GM19351 (cell line): ENCODE results near the gene KTI12.
"Not testable (repeated sequence)": the region's sequence is repeated elsewhere in the genome, so short reads cannot be mapped to it uniquely, and the experiment has no call there.

Experiments used
- ATAC-seq: cut with Tn5 transposase; IDR thresholded peaks from one replicate; pipeline ENCODE4 v1.9.1; 2021; ENCODE audit warnings: mild to moderate bottlenecking, moderate library complexity; ENCODE audit not compliant: unreplicated experiment

KTI12 gene

DNA sequence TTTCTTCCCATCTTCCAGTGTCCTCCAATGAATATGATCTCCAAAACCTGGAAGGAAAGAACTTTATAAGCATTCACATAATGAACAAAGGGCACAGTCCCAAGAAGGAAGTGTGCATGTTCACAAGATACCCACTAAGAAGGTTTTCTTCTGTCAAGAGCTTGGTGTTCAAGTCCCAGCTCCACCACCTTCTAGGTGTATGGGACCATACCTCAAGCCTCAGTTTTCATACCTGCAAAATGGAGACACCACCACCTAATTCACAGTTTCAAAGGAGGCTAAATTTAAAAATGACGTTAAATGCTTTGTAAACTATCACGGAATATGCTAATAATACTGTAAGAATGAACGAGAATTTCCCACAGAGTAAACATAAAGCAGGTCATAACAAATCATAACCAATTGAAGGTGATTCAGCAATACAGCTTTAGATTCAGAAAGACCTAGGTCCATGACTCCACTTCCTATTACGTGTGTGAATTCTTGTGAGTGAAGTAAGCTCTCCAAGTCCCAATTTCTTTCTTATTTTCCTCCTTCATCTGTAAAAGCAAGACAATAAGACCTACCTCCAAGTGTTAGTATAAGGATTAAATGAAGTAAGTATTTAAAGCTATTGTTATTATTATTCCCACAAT, 8.1 kb upstream of the KTI12 start:
- ATAC-seq, result no peak

DNA sequence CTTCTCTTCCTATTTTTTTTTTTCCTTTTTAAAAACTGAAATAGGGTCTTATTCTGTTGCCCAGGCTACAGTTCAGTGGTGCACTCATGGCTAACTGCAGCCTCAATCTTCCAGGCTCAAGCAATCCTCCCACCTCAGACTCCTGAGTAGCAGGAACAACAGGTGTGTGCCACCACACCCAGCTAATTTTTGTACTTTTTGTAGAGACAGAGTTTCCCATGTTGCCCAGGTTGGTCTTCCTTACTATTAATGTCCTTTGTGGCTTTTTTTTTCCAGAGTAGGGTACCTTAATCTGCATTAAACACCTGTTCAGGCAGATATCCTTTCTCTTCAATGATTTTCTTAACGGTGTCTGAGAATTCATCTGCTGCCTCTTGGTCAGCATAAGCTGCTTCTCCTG, 4.3 kb upstream of the KTI12 start:
- ATAC-seq, result no peak

DNA sequence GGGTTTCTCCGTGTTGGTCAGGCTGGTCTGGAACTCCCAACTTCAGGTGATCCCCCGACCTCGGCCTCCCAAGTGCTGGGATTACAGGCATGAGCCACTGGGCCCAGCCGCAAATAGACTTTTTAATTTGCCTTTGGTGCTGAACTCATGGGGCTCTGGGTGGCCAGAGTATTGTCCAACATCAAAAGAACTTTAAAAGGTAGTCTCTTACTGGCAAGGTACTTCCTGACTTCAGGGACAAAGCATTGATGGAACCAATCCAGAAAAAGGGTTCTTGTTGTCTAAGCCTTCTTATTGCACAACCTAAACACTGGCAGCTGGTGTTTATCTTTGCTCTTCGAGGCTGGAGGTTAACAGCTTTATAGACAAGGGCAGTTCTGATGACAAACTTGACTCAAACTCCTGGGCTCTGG, 3.8 kb upstream of the KTI12 start:
- ATAC-seq, result no peak

GRCh38 chr1:52034050-52034384, 407 bp upstream of the KTI12 start:
- ATAC-seq, result no peak

DNA sequence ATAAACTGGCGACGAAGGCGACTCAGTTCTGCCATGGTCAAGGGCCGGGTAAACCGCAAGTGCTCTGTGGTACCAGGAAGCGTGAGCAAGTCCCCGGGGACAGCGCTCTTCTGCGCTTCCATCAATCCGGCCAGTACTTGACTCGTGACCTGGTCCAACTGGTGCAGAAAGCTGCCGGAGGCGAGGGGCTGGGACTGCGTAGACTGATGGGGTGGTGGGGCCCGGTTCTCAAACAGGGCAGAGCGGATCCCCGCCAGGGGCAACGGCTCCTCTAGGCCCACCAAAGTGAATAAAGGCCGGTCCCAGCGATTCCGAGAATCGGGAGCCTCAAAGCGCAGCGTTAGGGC, 852 bp downstream of the KTI12 start:
- peak; percentile 32 for ATAC-seq

GRCh38 chr1:52032124-52032784, 1.4 kb downstream of the KTI12 start:
- ATAC-seq, result peak; percentile 37

GRCh38 chr1:52028839-52029238, 4.8 kb downstream of the KTI12 start:
- ATAC-seq, result not testable (repeated sequence)

GRCh38 chr1:52028328-52028727, 5.3 kb downstream of the KTI12 start:
- no peak for ATAC-seq

DNA sequence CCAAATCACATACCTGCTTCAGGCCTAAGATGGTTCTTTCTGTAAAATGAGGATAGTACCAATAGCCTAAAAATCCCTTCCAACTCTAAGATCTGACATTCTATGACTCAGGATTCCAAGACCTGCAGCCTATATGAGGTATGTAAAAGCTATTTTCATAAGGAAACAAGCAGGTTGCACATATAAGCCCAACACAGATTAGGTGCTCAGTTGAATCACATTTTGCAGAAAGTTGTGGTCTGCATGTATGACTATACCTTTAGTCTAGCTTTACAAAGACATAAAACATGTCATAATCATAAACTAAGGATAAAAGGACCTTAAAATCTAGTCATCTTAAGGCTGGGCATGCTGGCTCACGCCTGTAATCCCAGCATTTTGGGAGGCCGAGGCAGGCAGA, 7.3 kb downstream of the KTI12 start:
- no peak for ATAC-seq

DNA sequence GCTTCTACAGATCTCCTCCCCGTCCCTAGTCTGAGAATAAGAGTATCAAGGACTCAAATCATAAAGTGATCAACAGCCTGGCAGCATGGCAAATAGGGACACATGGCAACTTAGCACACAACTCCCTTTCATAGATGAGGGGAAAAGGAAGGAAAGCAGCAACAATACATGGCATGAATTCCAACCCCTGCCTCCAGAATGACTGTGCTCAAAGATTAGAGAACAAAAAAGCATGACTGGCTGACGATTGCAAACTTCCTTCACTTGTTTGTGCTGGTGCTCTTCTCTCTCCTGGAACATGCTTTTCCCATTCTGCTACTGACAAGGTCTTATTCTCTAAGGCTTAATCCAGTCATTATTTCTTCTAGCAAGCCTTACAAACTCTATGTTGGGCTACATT, 11.5 kb downstream of the KTI12 start:
- no peak for ATAC-seq

DNA sequence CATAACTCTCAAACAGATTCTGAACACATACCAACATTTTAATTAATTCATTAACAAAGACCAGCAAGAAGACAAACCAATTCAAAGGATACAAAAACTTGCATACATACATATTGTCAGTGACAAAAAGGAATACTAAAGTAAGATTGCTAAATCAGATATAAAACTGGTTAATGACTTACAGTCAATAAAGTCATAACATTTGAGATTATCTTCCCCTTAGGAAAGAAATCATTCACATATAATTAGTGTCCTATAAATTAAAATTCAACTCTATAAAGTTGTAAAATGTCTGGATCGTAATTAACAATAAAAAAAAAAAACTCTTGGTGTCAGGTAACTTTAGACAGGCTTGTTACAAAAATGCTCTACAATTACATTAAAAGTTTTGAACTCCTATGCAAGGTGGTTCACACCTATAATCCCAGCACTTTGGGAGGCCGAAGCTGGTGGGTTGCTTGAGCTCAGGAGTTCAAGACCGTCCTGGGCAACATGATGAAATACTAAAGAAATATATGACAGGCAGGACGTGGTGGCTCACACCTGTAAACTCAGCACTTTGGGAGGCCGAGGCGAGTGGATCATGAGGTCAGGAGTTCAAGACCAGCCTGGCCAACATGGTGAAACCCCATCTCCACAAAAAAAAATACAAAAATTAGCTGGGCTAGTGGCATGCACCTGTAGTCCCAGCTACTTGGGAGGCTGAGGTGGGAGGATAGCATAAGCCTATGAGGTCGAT, 25.4 kb downstream of the KTI12 start:
- ATAC-seq, result no peak

DNA sequence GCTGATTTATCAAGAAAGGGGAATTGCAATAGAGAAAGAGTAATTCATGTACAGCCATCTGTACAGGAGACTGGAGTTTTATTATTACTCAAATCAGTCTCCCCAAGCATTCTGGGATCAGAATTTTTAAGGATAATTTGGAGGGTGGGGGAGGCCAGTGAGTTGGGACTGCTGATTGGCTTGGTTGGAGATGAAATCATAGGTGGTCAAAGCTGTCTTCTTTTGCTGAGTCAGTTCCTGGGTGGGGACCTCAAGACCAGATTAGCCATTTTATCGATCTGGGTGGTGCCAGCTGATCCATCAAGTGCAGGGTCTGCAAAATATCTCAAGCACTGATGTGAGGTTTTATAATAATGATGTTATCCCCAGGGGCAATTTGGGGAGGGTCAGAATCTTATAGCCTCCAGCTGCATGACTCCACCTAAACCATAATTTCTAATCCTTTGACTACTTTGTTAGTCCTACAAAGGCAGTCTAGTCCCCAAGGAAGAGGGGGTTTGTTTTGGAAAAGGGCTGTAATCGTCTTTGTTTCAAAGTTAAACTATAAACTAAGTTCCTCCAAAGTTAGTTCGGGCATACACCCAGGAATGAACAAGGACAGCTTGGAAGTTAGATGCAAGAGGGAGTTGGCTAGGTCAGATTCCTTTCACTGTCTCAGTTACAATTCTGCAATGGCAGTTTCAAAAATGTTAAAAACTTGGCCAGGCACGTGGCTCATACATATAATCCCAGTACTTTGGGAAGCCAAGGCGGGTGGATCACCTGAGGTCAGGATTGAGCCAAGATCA, 26.2 kb downstream of the KTI12 start:
- ATAC-seq, result no peak

GRCh38 chr1:52006081-52006553, 27.5 kb downstream of the KTI12 start:
- ATAC-seq, result not testable (repeated sequence)

GRCh38 chr1:52005548-52005947, 28.1 kb downstream of the KTI12 start:
- not testable (repeated sequence) for ATAC-seq

DNA sequence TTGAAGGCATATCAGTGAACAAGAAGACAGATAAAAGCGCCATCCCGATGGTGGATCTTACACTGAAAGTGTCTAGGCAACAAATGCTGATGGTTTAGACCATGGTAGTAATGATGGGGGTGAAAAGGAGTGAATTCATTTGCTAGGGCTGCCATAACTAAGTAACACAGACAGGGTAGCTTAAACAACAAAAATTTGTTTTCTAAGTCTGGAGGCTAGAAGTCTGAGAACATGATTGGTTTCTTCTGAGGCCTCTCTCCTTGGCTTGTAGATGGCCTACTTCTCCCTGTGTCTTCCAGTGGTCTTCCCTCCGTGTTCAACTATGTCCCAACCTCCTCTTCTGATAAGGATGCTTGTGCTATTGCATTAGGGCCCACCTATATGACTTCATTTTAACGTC, 29.7 kb downstream of the KTI12 start:
- no peak for ATAC-seq

DNA sequence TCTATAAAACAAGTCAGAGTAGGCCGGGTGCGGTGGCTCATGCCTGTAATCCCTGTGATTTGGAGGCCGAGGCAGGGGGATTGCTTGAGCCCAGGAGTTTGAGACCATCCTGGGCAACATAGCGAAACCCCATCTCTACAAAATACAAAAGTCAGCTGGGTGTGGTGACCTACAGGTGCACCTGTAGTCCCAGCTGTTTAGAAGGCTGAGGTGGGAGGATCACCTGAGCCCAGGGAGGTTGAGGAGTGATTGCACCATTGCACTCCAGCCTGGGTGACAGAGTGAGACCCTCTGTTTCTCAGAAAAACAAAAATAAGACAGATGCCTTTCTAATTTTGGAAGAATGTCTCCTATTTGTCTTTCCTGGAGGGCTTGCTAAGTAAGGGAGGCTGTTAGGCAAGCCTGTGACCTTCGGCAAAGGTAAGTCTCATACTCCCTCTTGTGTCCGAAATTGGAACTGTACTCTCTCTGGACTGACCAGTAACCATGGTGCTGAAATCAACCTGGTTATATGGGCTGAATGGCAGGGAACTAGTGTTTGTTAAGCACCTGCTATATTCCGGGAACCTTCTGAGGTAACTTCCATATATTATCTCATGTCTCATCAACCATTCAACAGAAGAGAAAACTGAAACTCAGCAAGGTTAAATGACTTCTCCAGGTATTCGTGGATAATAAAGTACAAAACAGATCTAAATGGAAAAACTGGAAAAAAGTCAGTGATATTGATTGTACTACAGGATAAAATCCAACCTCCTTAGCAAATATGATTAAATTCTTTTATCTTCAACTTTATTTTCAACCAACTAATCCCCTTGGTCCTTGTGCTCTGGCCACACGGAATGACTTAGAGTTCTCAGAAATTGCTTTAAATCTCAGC, 31.3 kb downstream of the KTI12 start:
- peak; percentile 79 for ATAC-seq

GRCh38 chr1:51998701-51999100, 34.9 kb downstream of the KTI12 start:
- ATAC-seq, result no peak

GRCh38 chr1:51997974-51998382, 35.6 kb downstream of the KTI12 start:
- ATAC-seq, result no peak

GRCh38 chr1:51990478-51990965, 43.1 kb downstream of the KTI12 start, which contains the start of gene RAB3B:
RAB3B (minus strand) TSS chr1:51990700; CDS start chr1:51977117, 13,583 bp downstream.
- ATAC-seq, result no peak
